Measurements from ENCODE around the gene ARHGAP20.

Gene ARHGAP20

DNA sequence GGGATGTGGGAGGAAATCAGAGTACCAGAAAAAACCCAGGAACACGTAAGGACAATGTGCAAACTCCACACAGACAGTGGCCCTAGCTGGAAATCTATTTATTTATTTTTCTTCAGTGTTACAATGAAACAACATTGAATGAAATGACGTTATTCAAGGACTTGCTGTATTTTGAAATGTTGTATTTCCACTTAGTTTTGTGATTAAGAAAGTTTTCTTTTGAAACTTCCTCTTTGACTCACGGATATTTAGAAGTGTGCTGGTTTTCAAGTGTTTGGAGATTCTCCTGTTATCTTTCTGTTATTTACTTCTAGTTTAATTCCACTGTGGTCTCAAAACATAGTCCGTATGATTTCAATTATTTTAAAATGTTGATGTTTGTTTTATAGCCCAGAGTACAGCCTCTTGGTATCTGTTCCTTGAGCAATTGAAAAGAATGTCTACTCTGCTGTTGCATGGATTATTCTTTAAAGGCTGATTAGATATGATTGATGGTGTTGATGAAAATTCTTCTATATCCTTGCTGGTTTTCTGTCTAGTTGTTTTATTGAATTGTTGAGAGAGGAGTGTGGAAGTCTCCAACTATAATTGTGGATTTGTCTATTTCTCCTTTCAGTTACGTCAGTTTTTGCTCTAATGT is 141.0 kb downstream of the ARHGAP20 start:
- DNase-seq (ENCODE audit: insufficient read length, low spot score) (no peak), FAIRE-seq (no peak)
- TF ChIP-seq, protein P1, sequence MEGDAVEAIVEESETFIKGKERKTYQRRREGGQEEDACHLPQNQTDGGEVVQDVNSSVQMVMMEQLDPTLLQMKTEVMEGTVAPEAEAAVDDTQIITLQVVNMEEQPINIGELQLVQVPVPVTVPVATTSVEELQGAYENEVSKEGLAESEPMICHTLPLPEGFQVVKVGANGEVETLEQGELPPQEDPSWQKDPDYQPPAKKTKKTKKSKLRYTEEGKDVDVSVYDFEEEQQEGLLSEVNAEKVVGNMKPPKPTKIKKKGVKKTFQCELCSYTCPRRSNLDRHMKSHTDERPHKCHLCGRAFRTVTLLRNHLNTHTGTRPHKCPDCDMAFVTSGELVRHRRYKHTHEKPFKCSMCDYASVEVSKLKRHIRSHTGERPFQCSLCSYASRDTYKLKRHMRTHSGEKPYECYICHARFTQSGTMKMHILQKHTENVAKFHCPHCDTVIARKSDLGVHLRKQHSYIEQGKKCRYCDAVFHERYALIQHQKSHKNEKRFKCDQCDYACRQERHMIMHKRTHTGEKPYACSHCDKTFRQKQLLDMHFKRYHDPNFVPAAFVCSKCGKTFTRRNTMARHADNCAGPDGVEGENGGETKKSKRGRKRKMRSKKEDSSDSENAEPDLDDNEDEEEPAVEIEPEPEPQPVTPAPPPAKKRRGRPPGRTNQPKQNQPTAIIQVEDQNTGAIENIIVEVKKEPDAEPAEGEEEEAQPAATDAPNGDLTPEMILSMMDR (IDR thresholded peaks at IDR 0.05; ENCODE audit: insufficient read depth, missing control alignments) = no peak

GRCh38 chr11:110566577-110566976 is 145.7 kb downstream of the ARHGAP20 start:
- DNase-seq (ENCODE audit: insufficient read length, low spot score) (no peak), FAIRE-seq (no peak)
- TF ChIP-seq, protein P1 (IDR thresholded peaks at IDR 0.05; ENCODE audit: insufficient read depth, missing control alignments) = no peak

DNA sequence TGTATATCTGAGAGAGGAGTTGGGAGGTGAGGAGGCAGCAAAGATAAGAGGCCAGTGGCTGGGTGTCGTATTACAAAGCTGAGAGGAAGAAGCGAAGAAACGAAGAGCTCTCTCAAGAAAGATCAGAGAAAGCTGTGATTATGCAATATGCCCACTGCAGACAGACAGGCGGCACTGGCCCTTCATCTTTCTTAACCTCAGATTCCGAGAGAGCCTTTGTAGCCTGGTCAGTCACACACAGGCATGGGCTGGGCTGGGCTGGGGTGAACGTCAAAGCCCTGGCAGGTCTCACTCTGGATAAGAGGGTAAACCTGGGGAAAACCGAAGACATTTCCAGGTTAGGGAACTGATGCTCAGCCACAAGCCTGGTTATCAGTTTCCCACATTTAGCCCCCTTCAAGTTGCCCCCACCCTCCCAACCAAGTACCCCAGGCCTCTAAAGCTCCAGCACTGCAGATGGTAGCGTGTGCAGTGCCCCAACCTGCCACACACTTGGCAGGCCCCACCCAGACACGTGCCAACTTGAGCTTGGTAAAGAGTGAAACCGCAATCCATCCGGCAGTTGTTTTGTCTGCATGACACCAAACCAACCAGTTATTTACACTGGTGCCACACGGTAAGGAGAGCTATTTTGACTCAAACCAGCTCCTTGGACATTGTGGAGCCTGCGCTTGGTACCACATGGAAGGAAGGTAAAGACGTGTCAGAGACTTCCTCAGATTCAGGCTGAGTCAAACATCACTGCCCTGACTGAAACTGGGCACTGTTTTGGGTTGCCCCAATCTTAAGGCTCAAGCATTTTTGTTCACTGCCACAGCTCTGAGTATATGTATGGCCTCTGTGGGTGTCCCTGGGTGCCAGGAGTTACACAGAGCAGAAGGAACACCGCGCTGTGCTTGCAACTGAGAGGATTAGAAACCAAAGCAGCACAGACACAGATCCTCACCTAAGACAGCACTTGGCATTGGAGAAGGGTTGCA is 146.6 kb downstream of the ARHGAP20 start:
- TF ChIP-seq, protein P1 (IDR thresholded peaks at IDR 0.05; ENCODE audit: insufficient read depth, missing control alignments) = no peak
- DNase-seq (ENCODE audit: insufficient read length, low spot score) (no peak), FAIRE-seq (no peak)

DNA sequence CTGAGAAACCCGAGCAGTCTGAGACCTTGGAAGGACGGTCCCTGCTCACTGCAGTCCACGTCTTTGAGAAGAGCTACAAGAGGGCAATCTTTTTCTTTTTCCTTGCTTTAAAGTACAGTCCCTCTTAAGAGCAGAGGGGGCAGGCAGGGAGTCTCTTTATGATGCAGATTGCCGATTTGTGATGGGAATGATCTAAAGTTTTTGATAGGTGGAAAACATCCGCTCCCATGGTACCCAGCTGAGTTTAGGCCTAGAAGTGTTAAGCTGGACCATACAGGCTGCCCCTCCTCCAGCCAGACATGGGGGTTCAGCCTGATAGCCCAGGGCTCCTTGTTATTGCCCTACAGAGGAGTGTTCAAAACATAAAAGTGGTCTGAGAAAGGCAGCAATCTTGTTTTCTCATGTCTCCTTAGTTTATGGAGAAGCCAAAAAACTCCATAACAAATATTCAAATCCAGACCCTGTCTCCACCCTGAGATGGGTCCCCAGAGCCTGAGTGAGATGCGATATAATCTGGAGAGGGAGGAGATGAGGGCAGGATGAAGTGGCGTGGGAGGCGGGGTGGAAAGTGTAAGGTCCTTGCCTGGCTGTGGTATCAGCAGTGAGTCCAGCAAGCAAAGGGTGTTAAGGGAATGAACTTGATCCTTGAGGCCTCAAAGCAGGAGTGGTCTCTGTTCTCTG is 147.4 kb downstream of the ARHGAP20 start:
- TF ChIP-seq, protein P1 (IDR thresholded peaks at IDR 0.05; ENCODE audit: insufficient read depth, missing control alignments) = no peak
- FAIRE-seq (no peak), DNase-seq (ENCODE audit: insufficient read length, low spot score) (no peak)

DNA sequence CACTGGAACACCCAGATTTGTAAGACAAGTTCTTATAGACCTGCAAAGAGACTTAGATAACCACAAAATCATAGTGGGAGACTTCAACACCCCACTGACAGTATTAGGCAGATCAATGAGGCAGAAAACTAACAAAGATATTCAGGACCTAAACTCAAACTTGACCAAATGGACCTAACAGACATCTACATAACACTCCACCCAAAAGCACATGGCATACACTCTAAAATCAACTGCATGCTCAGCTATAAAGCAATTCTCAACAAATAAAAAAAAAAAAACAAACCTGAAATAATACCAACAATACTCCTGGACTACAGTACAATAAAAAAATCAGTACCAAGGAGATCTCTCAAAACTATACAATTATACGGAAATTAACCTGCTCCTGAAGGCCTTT is 167.5 kb downstream of the ARHGAP20 start:
- TF ChIP-seq, protein P1 (IDR thresholded peaks at IDR 0.05; ENCODE audit: insufficient read depth, missing control alignments) = no peak
- DNase-seq (ENCODE audit: insufficient read length, low spot score) = no peak
- FAIRE-seq = no peak

DNA sequence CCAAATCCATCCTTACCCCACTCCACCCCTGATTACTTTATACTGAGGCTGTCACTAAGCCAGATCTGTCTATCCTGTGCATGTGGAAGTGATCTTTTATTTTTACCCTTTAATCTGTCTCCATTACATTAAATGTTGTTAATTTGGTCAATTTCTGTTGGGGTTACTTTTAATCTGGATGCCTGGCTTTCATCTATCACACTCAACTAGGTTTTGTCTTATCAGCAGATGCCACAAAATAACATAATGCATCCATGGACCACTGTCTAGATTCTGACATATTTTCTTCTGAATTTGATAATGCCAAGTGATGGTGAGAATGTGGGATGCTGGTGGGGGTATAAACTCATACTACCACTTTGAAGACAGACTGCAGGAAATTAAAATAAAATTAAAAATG is 174.1 kb downstream of the ARHGAP20 start:
- TF ChIP-seq, protein P1 (IDR thresholded peaks at IDR 0.05; ENCODE audit: insufficient read depth, missing control alignments) = no peak
- DNase-seq (ENCODE audit: insufficient read length, low spot score) = no peak
- no peak for FAIRE-seq

Measured in D721Med (cell line).